K562 (cell line): ENCODE data around the gene PSMD1. TPM values are rescaled to one million over a fixed set of nuclear protein-coding genes. Genes with fewer than 3 reads are reported as not detected.

ENCODE experiments used
- ATAC-seq: fragments of 200-7000 bp; cut with Tn5 transposase; 3 replicates; pipeline ENCODE4 v1.9.1; 2020; ENCODE audit warnings: moderate library complexity
- BruUV-seq: library from RNA; stranded (reverse); fragments of 400-500 nt; replicated peaks from 2 replicates; lab custom pipeline; 2021; lab: Mats Ljungman, UMichigan
- CTCF ChIA-PET: fragments of 300-600 bp; formaldehyde crosslinking; extraction: SDS; loops from one replicate; lab custom pipeline; 2021; ENCODE audit warnings: low intra/inter-chr PET ratio; lab: Yijun Ruan, JAX
- POLR2A ChIA-PET: fragments of 300-600, 350-650 bp; sonication (Branson Sonifier 250); formaldehyde crosslinking; extraction: SDS; loops from one replicate; lab custom pipeline; 2021; ENCODE audit warnings: antibody characterized with exemption, inconsistent platforms; lab: Yijun Ruan, JAX
- DNase-seq, 4 experiments: peaks; one replicate each; pipeline versions ENCODE4 v3.0.0 to v3.0.0-alpha.2; 2011 to 2018; ENCODE audit warnings: low spot score in 3 of 4, mixed read lengths in 3 of 4; ENCODE audit errors: extremely low read depth in 1 of 4
- FAIRE-seq: peaks from 2 replicates; lab custom pipeline; 2011; peaks lifted over from hg19 to GRCh38; lab: Jason Lieb, UNC
- H2AFZ ChIP-seq: 2 replicates; pipeline ENCODE4 v1.6.0; 2011; ENCODE audit warnings: low read depth, low read length, control low read depth, inconsistent platforms
- H3K27ac ChIP-seq: fragments of 200-600 bp; 3 replicates; pipeline ENCODE4 v1.8.0; 2011; ENCODE audit warnings: low read depth, mild to moderate bottlenecking, control low read depth, inconsistent platforms, low read length, moderate library complexity, mixed read lengths; ENCODE audit errors: extremely low read depth
- H3K27me3 ChIP-seq, 2 experiments: fragments of 300-600 bp in 1 of 2; 2 replicates in 1 of 2; 3 replicates in 1 of 2; pipeline versions ENCODE4 v1.6.0 to v1.8.0; 2011; ENCODE audit warnings: inconsistent platforms in 2 of 2, low read length in 2 of 2, mild to moderate bottlenecking in 1 of 2, mixed read lengths in 1 of 2, moderate library complexity in 1 of 2; ENCODE audit not compliant: control insufficient read depth in 2 of 2, insufficient read depth in 2 of 2
- H3K36me3 ChIP-seq: fragments of 300-600 bp; 3 replicates; pipeline ENCODE4 v1.8.0; 2011; ENCODE audit warnings: mild to moderate bottlenecking, low read length, inconsistent platforms; ENCODE audit not compliant: control insufficient read depth, insufficient read depth
- H3K4me1 ChIP-seq, 2 experiments: fragments of 200-600 bp in 1 of 2; replicated peaks in 1 of 2; 2 replicates in 1 of 2; 3 replicates in 1 of 2; pipeline versions ENCODE4 v1.5.1 to v1.8.0; 2011; ENCODE audit warnings: inconsistent platforms in 2 of 2, low read length in 2 of 2, mild to moderate bottlenecking in 1 of 2, mixed read lengths in 1 of 2, moderate library complexity in 1 of 2; ENCODE audit not compliant: control insufficient read depth in 2 of 2, insufficient read depth in 2 of 2
- H3K4me2 ChIP-seq: 2 replicates; pipeline ENCODE4 v1.6.1; 2011; ENCODE audit warnings: low read length, control low read depth, inconsistent platforms, mixed read lengths; ENCODE audit not compliant: insufficient read depth
- H3K4me3 ChIP-seq: fragments of 200-600 bp; sonication (generic), shearing (Covaris generic); 2 replicates; pipeline ENCODE4 v1.5.1; 2016; ENCODE audit warnings: control low read depth, inconsistent platforms
- H3K79me2 ChIP-seq: fragments of 200-600 bp; 3 replicates; pipeline ENCODE4 v1.8.0; 2011; ENCODE audit warnings: low read length, inconsistent platforms; ENCODE audit not compliant: control insufficient read depth, insufficient read depth
- H3K9ac ChIP-seq, 2 experiments: 2 replicates each; pipeline versions ENCODE4 v1.6.0 to v1.6.1; 2011; ENCODE audit warnings: low read depth in 2 of 2, low read length in 2 of 2, control low read depth in 1 of 2, inconsistent platforms in 1 of 2, mild to moderate bottlenecking in 1 of 2, mixed read lengths in 1 of 2; ENCODE audit not compliant: insufficient read depth in 1 of 2
- H3K9me1 ChIP-seq: one replicate; pipeline ENCODE4 v1.6.0; 2011; ENCODE audit warnings: inconsistent platforms, mild to moderate bottlenecking, low read length, moderate library complexity; ENCODE audit not compliant: control insufficient read depth, insufficient read depth
- H3K9me3 ChIP-seq: replicated peaks from 2 replicates; pipeline ENCODE4 v1.5.1; 2011; ENCODE audit warnings: low read depth, low read length, inconsistent platforms; ENCODE audit not compliant: control insufficient read depth, insufficient read depth
- H4K20me1 ChIP-seq: replicated peaks from 2 replicates; pipeline ENCODE4 v1.6.1; 2011; ENCODE audit warnings: low read length, inconsistent platforms, mixed read lengths; ENCODE audit not compliant: control insufficient read depth, insufficient read depth
- C11orf30 ChIP-seq: fragments of 450-650 bp; IDR thresholded peaks from 2 replicates; pipeline ENCODE4 v1.6.1; 2016; ENCODE audit warnings: low read depth, mild to moderate bottlenecking
- LCOR ChIP-seq: sonication (generic); formaldehyde crosslinking; IDR thresholded peaks from 2 replicates; pipeline ENCODE4 v1.8.0; 2022; ENCODE audit warnings: mild to moderate bottlenecking, missing genetic modification reagents
- NFE2 ChIP-seq: IDR thresholded peaks from 2 replicates; pipeline ENCODE4 v1.6.1; 2014; ENCODE audit warnings: antibody characterized with exemption, low read depth
- PRDM10 ChIP-seq: fragments of 450-650 bp; IDR thresholded peaks from 2 replicates; pipeline ENCODE4 v1.6.1; 2018; ENCODE audit not compliant: partially characterized antibody
- TBP ChIP-seq: optimal IDR thresholded peaks from 2 replicates; pipeline ENCODE3; 2011; ENCODE audit warnings: low read depth, low read length, improper control_type of control experiment
- WGBS: fragments of 100-300 bp; shearing (Covaris generic); methylation state at CpG from one replicate; pipeline ENCODE4 v1.1.6; 2016; ENCODE audit warnings: low coverage, mixed read lengths; ENCODE audit not compliant: insufficient coverage; ENCODE audit errors: missing lambda C conversion rate; 5-methylcytosine and 5-hydroxymethylcytosine counted together
- in situ Hi-C: fragments of 300-500 bp; cut with MboI; formaldehyde crosslinking; loops from 4 replicates; pipeline ENCODE4 v1.15.0; 2018; ENCODE audit warnings: inconsistent platforms, mixed read lengths
- intact Hi-C: fragments of 100-400 bp; cut with micrococcal nuclease; formaldehyde crosslinking; loops from 2 replicates; pipeline ENCODE4 v1.14.2; 2022
- polyA plus RNA-seq, 8 experiments: library from polyadenylated mRNA; depleted of rRNA in 4 of 8; stranded (reverse) in 5 of 8; unstranded in 3 of 8; fragments of >200 nt; fragmentation: Nextera tagmentation in 2 of 8; fragmentation: Illumina TruSeq in 1 of 8; extraction: Ambion mirVana in 2 of 8; extraction: Trizol in 1 of 8; gene quantifications; 2 replicates each; pipeline versions ENCODE4 v1.2.1 to v1.2.3, GENCODE V29; 2011 to 2014; ENCODE audit warnings: inconsistent platforms in 1 of 8, missing spikeins in 1 of 8
- total RNA-seq, 7 experiments: library from RNA; depleted of rRNA in 6 of 7; stranded (reverse); fragments of >200 nt in 6 of 7; fragmentation: Illumina TruSeq in 2 of 7; extraction: Trizol in 2 of 7; gene quantifications; 2 replicates each; pipeline versions ENCODE4 v1.2.1 to v1.2.3, GENCODE V29; 2011 to 2021; ENCODE audit warnings: low replicate concordance in 1 of 7

Gene PSMD1
- total and polyA plus RNA-seq, 9 of the 15 experiments (the other 6 are each of a cell fraction or from before 2014, with no cell fraction given), result 100 to 257 (median 147) TPM

- Histone ChIP-seq H2AFZ (no peak overlapping the region), H3K36me3 (no peaks in the 10 kb centered on the region), H3K4me1 (peaks cover 6 to 11% of the 10 kb centered on the region in 2 experiments; a peak in 4 of 5 replicates), H3K27me3 (peaks cover 6 to 22% of the 10 kb centered on the region in 2 experiments; a peak in 3 of 5 replicates), H3K4me3 (no peak overlapping the region), H3K9ac (no peak overlapping the region), H3K9me1 (no peaks in the 10 kb centered on the region), H3K9me3 (no peaks in the 10 kb centered on the region), H3K79me2 (no peaks in the 10 kb centered on the region), H4K20me1 (no peaks in the 10 kb centered on the region), H3K27ac (no peak overlapping the region), H3K4me2 (no peak overlapping the region)
- POLR2A ChIA-PET, result no interaction called here
- DNase-seq, result no peak
- BruUV-seq, result no TSS peak
- no peak for FAIRE-seq
- in situ Hi-C loops (no loop called here), intact Hi-C loops (no loop called here)
- WGBS, result 10% methylated on average over 4 of the region's 4 CpGs
- CTCF ChIA-PET, result no interaction called here
- ATAC-seq, result no peak
- TF ChIP-seq NFE2, result peak; percentile 29; the same call in 1 of the 2 replicates
- peak; percentile 18; the same call in 1 of the 2 replicates for TF ChIP-seq C11orf30
- peak; percentile 77 for TF ChIP-seq PRDM10
- no peak for TF ChIP-seq TBP
- no peak for TF ChIP-seq LCOR
Observed at GRCh38 chr2:231184319-231184718, 127.7 kb downstream of the PSMD1 start.
